ENCODE measurements around the gene KCNJ1.

The KCNJ1 gene

GRCh38 chr11:128852327-128853023 is 14.6 kb downstream of the KCNJ1 start:
- no peak for FAIRE-seq

DNA sequence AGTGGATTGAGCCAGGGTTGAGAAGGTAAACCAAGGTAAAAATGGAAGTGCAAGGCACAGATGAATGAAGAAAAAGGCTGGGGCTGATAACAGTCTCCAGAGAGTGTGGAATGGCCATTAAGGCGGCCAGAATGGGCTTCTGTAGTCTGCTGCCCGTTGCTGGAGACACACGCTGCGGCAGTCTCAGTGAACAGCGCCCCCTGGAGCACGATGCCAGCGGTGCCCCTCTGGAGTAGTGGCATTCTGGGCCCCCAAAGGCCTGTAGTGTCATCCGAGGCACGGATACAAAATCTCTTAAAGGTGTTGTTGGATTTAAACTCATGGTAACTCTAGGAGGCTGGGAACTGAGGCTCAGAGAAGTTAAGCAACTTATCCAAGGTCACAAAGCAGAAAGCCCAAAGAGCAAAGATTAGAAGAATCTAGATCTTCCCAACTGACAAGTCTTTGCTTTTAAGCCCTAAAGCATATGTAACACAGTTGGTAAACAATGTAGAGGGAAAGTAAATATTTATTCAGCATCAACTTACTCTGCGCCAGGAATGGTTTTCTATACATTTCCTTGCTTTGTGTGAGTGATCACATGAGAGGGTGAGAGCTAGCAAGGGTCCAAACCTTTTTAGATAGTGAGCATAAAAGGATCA is 18.2 kb downstream of the KCNJ1 start:
- DNase-seq (ENCODE audit: low spot score) (no peak), FAIRE-seq (no peak)

More at GRCh38 chr11:128852327-128853023, 14.6 kb downstream of the KCNJ1 start:
- no peak for DNase-seq (ENCODE audit: low spot score)

DNA sequence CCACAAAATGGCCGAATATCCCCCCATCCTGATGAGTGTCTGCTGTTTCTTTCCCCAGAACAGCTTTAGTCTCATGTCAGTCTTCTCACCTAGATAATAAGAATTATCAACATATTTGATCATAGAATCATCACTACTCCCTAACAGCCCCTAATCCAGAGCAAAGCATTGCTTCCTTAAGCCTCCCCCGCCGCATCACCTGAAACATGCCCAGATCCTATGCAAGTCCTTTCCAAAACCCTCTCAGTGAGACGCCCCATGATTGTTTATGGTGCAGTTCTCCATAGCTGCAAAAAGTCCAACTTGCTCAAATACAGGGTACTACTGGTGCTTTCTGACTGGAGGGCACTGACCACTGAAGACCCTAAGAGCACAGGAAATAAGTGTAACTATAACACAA is 20.1 kb downstream of the KCNJ1 start:
- no peak for FAIRE-seq

GRCh38 chr11:128845334-128845780 is 21.7 kb downstream of the KCNJ1 start:
- FAIRE-seq (no peak), DNase-seq (ENCODE audit: low spot score) (no peak)

More for the DNA sequence above, 20.1 kb downstream of the KCNJ1 start:
- DNase-seq (ENCODE audit: low spot score): no peak

- DNase-seq (ENCODE audit: low spot score) (no peak), FAIRE-seq (no peak)
Observed at GRCh38 chr11:128843198-128843785, 23.8 kb downstream of the KCNJ1 start.

DNA sequence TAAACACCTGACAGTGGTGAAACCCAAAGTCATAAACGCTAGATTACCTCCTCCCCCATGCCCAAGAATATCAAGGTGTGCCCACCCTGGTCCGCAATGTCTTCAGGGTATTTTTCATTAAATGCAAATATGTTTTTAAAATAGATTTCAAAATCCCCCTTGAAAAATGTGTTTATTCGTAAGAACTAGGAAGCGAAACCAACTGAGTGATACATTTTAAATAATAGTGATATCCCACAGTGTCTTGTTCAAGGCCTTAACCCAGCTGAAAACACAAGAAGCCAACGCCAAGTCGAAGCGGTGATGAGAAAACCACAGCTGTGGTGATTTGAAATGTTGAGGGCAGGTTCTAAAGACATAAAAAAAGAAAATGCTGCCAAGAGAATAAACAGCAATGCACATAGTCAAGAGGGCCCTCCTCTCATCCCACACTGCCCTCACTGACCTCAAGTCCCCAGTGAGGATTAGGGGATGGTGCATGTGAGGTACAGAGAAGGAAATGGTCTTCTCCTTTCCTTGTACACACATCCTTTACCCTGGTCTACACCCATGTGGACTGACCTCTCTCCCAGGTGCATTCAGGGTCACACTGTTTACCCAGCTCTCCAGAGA is 25.5 kb downstream of the KCNJ1 start:
- no peak for FAIRE-seq
- DNase-seq (ENCODE audit: low spot score): no peak

- FAIRE-seq (no peak), DNase-seq (ENCODE audit: low spot score) (no peak)
Observed at GRCh38 chr11:128840783-128841182, 26.3 kb downstream of the KCNJ1 start.

- DNase-seq (ENCODE audit: low spot score) (no peak), FAIRE-seq (no peak)
Observed at GRCh38 chr11:128840137-128840536, 27.0 kb downstream of the KCNJ1 start.

- DNase-seq (ENCODE audit: low spot score) (no peak), FAIRE-seq (no peak)
Observed at GRCh38 chr11:128839081-128839480, 28.0 kb downstream of the KCNJ1 start.

- no peak for FAIRE-seq
- DNase-seq (ENCODE audit: low spot score): no peak
Observed at GRCh38 chr11:128837627-128838026, 29.5 kb downstream of the KCNJ1 start.

GRCh38 chr11:128835741-128836430 is 31.2 kb downstream of the KCNJ1 start:
- no peak for DNase-seq (ENCODE audit: low spot score)
- FAIRE-seq: no peak

DNA sequence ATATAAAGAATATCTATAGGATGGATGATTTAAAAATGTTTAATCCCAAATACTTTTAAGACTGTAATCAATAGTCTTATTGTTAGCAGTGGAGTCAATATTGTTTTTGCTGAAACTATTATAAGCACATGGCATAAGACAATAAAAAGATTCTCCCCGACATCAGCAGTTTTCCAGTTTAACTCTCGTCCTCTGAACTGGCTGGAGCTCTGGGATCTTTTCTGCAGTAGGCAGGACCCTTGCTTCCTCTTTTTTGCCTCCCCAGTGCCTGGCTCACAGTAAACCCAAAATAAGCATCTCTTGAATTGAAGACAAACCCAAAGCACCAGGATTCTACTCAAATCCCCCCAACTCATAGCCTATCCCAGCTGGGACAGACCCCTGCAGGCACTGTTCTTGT is 32.9 kb downstream of the KCNJ1 start:
- no peak for DNase-seq (ENCODE audit: low spot score)
- FAIRE-seq: no peak

GRCh38 chr11:128832121-128832497 is 35.0 kb downstream of the KCNJ1 start:
- FAIRE-seq (no peak), DNase-seq (ENCODE audit: low spot score) (no peak)

DNA sequence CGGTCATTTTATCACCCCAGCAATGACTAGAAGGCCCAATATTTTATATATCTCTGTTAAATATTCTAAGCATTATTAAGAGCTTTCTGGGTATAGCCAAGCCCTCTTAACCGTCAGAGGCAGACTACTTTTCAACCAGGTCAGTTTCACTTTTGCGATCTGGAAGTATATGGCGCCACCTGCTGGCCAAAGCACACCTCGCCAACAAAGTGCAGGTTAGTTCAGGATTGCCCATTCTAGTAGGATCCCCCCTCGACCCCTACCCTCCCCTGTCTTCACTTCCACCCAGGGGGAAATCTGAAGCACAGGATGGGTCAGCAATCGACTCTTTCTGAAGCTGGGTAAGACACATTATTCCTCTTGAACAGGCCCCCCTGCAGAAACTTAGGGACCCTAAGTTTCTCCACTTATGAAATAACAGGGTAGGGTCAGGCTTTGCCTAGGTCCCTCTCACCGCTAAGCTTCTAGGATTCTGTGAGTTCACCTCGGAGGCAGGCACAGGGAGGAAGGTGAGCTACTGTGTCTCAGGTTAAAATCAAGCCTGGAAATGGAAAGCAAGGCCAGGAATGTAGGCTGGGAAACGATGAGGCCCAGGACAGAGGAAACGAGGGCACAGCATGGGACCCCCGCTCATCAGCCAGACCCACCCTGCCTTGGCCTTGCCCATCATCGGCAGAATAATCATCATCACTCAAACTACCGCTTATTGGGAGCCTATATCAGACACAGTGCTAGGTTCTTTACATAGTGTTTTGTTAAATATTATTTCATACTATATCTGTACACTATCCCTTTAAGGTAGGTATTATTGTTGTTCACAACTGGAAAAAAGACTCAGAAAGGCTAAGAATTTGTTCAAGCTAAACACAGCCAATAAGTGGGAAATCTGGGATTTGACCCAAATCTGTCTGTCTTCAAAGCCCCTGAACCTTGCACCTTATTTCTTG is 35.6 kb downstream of the KCNJ1 start:
- FAIRE-seq (no peak), DNase-seq (ENCODE audit: low spot score) (peak; percentile 37)

DNA sequence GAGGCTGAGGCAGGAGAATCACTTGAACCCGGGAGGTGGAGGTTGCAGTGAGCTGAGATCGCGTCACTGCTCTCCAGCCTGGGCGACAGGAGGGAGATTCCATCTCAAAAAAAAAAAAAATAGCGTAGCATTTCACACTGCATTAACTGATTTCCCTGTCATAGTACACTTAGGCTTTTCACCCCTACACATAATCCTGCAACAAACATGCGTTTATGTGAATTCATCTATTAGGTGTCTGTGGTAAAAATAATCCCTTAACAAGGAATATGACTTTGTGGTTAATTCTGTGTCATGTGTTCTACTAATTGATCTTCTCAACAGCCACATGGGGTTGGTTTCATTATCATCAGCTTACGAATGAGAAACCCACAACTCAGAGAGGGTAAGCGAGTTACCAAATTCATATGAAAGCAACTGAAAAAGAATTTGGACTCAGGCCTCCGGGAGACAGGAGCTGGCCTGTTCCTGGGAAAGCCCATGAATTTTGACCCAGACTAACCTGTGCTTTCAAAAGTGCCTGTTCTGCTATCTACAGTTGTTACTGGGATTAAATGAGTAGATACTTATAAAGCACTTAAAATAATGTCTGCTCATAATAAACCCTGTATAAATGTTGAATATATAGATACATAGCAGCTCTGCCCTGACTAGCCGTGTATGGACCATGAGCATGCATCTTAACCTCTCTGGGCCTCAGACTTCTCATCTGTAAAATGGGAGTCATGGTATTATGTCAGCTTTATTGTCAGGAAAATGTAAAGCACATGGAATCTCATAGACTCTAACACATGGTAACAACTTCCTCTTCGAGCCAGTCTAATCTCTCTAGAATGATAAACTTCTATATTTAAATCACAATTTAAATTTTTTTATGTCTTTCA is 36.6 kb downstream of the KCNJ1 start:
- DNase-seq (ENCODE audit: low spot score): no peak
- no peak for FAIRE-seq

GRCh38 chr11:128828350-128828749 is 38.7 kb downstream of the KCNJ1 start:
- FAIRE-seq: no peak
- DNase-seq (ENCODE audit: low spot score): no peak

DNA sequence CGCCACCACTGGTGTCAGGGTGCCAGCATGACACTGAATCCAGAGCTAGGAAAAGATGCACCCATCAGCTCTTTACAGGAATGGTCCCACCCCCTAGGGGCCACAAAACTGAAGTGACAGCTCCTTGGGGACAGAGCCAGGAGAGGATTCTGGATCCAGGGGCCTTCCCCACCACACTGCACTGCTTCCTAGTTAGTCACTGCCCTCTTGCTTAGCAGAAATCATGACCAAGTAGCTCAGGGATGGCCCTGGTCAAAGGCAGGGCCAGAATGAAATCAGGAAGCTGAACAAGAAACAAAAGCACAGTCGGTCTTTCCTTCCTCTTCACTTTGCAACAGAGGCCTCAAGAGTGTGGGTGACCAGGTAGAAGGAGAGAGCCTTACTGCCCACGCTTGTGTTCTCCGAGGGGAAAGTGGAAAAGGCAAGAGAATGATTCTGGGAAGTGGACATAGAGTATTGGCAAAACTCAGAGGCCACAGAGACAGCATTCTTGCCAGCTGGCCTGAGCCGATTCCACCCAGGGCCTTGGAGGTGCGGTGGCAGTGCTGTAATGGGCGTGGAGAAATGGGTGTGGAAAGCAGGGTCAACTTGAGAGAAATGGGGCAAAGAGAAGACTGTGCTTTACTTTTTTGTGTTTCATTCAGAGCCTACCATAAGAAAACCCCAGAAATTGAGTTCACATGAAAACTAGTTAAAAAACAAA is 39.8 kb downstream of the KCNJ1 start:
- FAIRE-seq (no peak), DNase-seq (ENCODE audit: low spot score) (no peak)

DNA sequence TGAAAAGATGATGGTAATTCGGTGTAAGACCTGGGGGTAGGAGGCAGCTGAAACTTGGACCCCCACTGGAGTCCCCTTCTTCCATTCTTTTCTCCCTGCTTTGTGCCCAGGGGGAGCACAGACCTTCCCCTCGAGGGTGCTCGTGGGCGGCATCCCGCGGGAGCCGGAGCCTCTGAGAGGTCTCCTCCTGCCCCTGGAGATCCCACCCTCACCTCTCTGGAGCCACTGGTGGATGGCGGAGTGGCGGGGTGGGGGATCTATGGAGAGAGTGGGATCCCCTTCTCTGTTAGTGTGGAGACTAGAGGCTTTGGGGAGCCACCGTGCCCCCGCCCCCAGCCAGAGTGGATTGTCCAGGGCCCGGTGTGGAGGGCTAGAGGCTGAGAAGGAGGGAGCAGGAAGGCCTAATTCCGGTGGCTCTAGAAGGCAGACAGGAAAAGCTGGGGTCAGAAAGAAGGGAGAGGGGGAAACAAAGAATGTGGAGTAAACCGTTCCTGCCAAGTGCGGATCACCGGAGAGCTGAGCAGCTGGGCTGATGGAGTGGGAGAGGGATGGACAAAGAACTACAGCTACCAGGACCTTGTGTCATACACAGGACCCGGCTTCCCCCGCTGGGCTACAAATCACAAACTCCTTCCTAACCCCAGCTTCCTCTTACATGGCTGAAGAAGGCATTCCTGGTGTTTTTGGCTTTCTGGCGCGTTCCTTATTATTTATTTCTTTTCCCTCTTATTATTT is 41.9 kb downstream of the KCNJ1 start:
- FAIRE-seq: no peak
- DNase-seq (ENCODE audit: low spot score): no peak

Measured in RCC 7860 (cell line).